Dermis microvascular lymphatic vessel endothelial cell (primary cell): Measurements from ENCODE around the gene SERPINA9. TPM values are rescaled to one million over a fixed set of nuclear protein-coding genes. Genes with fewer than 3 reads are reported as not detected.
"Not testable (repeated sequence)": the region's sequence is repeated elsewhere in the genome, so short reads cannot be mapped to it uniquely, and the experiment has no call there.

Experiments
- DNase-seq, 2 donors: peaks; one replicate each; pipeline versions ENCODE4 v3.0.0 to v3.0.0-alpha.2; 2010; ENCODE audit warnings: low read depth in 2 of 2
- total RNA-seq: library from RNA; depleted of rRNA; stranded (reverse); fragments of >200 nt; gene quantifications from 2 replicates; pipeline ENCODE4 v1.2.1, GENCODE V29; 2014

SERPINA9 gene, protein sequence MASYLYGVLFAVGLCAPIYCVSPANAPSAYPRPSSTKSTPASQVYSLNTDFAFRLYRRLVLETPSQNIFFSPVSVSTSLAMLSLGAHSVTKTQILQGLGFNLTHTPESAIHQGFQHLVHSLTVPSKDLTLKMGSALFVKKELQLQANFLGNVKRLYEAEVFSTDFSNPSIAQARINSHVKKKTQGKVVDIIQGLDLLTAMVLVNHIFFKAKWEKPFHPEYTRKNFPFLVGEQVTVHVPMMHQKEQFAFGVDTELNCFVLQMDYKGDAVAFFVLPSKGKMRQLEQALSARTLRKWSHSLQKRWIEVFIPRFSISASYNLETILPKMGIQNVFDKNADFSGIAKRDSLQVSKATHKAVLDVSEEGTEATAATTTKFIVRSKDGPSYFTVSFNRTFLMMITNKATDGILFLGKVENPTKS
- not detected in 2 replicates for total RNA-seq

DNA sequence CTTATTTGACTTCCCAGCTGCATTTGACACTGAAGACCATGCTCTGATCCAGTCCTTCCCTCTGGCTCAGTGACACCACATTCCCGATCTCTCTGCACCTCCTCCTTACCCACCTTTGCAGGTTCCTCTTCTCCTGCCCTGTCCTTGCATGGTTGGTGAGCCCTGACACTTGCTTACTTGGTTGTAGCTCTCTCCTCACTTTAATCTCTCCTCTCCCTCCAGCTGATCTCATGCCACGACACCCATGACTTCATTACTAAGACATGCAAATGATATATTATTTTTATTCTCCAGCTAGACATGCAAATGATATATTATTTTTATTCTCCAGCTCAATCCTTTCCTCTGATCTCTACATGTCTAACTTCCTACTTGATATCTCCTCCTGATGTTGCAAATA is at the start of gene SERPINA9:
TSS of gene SERPINA9 (minus strand) at position 175 of the 400 bp plus-strand sequence. CDS start 6,357 bp downstream, outside the sequence.
- DNase-seq: no peak

DNA sequence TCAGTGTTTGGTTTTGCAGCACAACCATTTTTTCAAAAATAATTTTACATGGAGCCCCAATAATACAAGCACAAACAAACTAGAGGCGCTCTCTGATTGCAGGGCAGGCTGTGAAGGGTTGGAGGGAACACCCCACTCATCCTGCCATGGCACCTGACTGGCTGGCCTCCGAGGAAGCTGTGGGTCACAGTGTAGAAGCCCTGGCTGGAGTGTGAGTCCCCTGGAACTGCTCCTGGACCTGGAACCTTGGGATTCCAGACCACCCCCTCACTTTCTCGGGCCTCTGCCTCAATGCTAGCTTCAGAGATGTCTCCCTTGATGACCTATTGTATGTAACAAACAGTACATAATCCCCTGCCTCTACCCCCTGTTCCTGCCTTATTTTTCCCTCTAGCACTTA is 48.1 kb upstream of the SERPINA9 start:
- DNase-seq: no peak

GRCh38 chr14:94523265-94523664 is 47.3 kb upstream of the SERPINA9 start:
- DNase-seq: no peak

- no peak for DNase-seq
Measured at GRCh38 chr14:94522115-94522724, 46.2 kb upstream of the SERPINA9 start.

DNA sequence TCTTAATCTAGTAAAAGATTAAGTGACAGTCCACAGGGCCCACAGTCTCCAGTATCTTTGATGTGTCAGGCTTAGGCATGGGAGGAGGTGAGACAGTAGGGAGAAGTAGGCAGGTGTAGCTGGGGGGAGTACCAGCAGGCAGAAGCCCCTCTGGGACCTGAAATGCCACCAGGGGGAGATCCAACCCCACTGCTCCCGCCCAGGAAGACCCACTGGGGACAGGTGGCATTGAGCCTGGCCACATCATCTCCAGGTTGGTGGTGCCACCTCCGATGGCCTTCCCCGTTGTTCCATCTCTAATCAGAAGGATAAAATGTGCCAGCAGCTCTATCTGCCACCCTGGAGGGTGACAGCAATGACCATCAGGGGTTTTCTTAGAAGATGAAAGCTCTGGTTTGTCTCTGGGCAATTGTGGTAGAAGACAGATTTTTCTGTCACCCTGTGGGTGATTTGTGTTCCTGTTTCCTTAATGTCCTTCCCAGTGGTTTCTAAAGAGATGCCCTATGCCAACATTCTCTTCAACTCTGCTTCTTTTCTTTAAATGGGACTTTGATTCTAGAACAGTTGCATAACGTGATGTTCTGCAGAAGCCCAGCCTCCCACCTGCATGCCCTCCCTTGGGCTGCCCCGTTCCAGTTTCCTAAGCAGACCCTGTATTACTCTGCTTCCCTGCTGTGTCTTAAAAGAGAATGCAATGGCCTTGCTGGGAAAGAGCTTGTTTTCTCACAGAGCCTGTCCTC is 45.5 kb upstream of the SERPINA9 start:
- no peak for DNase-seq

DNA sequence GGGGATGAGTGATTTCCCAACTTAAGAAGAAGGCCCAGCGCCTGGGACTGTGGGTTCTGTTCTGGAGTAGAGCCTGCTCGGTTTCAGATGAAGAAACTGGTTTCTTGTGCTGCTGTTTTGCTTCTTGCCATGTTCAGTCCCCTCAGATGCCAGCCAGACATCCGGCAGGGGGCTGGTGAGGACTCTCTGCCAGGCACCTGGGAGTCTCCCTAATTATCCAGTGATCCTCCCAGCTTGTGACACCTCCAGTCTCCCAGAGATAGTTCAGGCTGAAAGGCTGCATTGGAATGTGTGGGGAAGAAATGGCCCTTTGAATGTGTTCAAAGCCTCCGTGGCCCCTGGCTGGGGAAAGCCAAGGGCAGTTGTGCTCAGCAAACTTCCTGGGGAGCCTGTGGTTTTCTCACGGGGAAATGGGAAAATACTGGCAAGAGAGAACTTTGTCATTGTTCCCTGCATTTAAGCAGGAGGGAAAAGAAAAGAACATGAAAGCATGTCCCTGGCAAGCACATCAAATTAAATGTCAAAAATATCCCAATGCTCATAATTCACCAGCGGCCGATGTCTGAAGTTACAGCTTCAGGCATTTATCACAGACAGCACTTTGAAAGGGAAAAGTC is 41.8 kb upstream of the SERPINA9 start:
- DNase-seq: no peak

DNA sequence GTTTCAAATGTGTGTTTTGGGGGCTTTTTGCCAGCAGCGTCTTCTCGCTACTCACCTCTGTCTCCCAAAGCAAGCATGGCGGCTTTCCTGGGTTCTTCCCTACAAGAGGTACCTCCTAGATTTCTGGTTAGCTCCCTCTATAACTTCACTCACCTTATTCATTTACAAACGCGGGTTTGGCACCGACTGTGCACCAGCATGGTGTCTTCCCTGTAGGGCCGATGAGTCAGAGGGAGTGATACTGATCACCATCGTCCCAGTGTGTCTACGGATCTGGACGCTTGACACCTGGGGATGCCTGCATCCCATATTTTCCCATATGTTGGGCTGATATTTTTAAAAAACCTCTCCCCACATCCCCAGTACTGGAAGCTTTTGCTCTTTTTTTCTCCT is 41.2 kb upstream of the SERPINA9 start:
- DNase-seq: no peak

- DNase-seq: no peak
Measured at GRCh38 chr14:94515856-94516255, 39.9 kb upstream of the SERPINA9 start.

DNA sequence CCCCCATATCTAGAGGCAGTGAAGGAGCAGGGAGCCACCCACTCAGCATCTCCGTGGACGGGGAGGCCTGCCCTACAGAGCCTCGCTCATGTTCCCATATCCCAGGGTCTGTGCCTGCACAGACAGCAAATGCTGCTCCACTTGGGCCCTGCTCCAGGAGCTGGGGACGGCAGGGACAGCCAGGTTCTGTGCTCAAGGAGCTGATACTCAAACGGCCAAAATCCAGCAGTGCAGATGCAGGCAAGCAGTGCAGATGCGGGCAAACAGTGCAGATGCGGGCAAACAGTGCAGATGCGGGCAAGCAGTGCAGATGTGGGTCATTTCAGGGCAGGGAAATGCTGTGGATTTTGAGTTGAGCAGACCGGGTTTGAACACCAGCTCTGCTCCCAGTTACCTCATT is 39.4 kb upstream of the SERPINA9 start:
- DNase-seq: no peak

GRCh38 chr14:94514351-94514750 is 38.4 kb upstream of the SERPINA9 start:
- no peak for DNase-seq

DNA sequence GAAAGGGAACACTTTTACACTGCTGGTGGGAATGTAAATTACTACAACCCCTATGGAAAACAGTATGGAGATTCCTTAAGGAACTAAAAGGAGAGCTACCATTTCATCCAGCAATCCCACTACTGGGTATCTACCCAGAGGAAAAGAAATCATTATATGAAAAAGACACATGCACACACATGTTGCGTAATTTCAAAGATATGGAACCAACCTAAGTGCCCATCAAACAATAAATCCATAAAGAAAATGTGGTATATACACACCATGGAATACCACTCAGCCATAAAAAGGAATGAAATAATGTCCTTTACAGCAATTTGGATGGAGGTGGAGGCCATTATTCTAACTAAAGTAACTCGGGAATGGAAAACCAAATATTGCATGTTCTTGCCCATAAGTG is 34.5 kb upstream of the SERPINA9 start:
- not testable (repeated sequence) for DNase-seq

DNA sequence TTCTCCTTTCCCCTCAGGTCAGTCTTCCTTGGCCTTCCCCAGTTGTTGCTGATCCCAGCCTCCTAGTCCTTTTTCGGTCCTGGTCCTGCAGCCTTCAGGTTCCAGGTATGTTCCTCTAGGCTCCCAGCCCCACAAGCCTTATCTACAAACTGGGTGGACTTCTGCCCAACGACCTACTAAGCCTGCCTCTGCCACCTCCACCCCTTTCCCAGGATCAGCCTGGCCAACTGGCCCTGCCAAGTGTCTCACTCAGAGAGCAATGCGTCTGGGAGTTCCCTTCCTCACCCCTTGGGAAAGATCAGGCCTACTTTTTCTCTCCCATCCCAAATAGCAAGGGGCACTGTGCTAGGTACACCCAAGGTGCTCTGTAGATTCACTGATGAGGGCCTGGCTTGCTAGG is 33.4 kb upstream of the SERPINA9 start, which contains the start of gene SERPINA12:
TSS of gene SERPINA12 (minus strand) at position 114 of the 400 bp plus-strand sequence. CDS start 11,072 bp downstream, outside the sequence.
- no peak for DNase-seq

DNA sequence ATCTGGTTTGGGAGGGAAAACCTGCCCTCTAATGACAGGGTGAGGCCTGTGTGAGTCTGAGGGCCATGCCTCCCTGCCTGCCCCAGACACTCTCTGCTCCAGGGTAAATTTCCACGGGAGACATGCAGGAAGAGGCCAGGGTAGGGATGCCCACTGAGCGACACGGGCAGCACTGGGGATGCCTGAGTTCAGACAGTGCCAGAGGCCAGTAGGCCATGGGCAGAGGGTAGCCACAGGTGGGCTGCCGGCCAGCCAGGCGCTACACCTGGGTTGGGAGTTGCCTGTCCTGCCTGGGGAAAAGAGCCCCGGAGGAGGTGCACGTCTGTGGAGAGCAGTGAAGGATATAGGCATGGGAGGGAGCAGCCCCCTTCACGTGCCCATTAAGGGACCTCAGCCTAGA is 29.6 kb upstream of the SERPINA9 start:
- DNase-seq: no peak

- no peak for DNase-seq
Measured at GRCh38 chr14:94505206-94505605, 29.2 kb upstream of the SERPINA9 start.

- DNase-seq: no peak
Measured at GRCh38 chr14:94501588-94502516, 25.9 kb upstream of the SERPINA9 start.

GRCh38 chr14:94500264-94500663 is 24.3 kb upstream of the SERPINA9 start:
- no peak for DNase-seq

GRCh38 chr14:94499673-94500072 is 23.7 kb upstream of the SERPINA9 start:
- no peak for DNase-seq

- no peak for DNase-seq
Measured at GRCh38 chr14:94498215-94498614, 22.2 kb upstream of the SERPINA9 start.

DNA sequence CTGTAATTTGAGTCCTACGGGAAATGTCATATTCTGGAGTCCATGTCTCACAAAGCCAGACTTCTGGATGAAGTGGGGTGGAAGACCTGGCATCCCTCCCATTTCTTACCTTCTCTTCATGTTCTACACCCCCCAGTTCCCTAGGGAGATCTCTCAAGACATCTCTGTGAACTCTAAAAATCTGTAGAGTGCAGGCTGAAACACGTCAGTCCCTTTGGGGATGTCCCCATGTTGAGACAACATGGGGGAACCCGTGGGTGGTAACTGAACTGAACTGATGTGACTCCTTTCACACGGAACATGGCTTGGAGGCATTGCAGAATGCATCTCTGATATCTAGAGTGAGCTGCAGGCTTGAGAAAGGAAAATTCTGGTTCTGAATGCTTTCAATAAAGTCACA is 18.1 kb upstream of the SERPINA9 start:
- DNase-seq: no peak

GRCh38 chr14:94491511-94491910 is 15.5 kb upstream of the SERPINA9 start:
- no peak for DNase-seq

DNA sequence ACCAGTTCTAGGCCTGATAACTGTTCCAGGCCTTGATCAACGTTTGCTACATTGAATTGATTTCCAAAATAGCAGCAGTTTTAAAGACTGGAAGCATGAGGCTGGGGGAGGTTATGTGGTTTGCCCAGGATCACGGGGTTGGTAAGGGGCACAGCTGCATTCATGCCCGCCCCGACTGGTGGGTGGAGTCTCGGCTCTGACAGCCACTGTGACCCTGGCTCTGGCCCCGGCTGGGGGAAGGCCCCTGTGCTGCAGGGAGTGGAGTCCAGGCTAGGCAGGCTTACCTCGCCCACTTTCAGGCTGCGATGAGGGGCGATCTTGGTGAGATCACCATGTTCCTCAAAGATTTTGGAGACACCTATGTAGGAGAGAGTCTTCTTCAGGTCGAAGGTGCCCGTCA is 13.3 kb upstream of the SERPINA9 start:
- no peak for DNase-seq
